Gastrocnemius medialis (tissue), 4 donors: ENCODE measurements around the gene SLC18A3.

Source experiments
- CTCF ChIP-seq, 5 experiments: fragments of 450-650 bp in 3 of 5; fragments of 200-600 bp in 2 of 5; sonication (generic) in 2 of 5; IDR thresholded peaks in 4 of 5; conservative IDR thresholded peaks in 1 of 5; 1 replicate in 4 of 5; 2 replicates in 1 of 5; pipeline ENCODE4 v1.5.1; 2016 to 2019; ENCODE audit warnings: antibody characterized with exemption in 5 of 5, mild to moderate bottlenecking in 3 of 5, moderate library complexity in 3 of 5
- POLR2A ChIP-seq, 2 donors: fragments of 450-650 bp; IDR thresholded peaks; one replicate each; pipeline ENCODE4 v1.6.1; 2017; ENCODE audit warnings: antibody characterized with exemption in 2 of 2, mild to moderate bottlenecking in 2 of 2, moderate library complexity in 2 of 2

- TF ChIP-seq CTCF (IDR thresholded peaks at IDR 0.05 in 4 of 5, conservative IDR thresholded peaks at IDR 0.05 in 1 of 5) (no peak), POLR2A (IDR thresholded peaks at IDR 0.05) (no peak)
These were observed 9.5 kb downstream of the SLC18A3 start for GRCh38 chr10:49619613-49620012.
